Posterior vena cava (tissue), 2 donors: ENCODE measurements around the gene SMIM24. TPM values are rescaled to one million over a fixed set of nuclear protein-coding genes. Genes with fewer than 3 reads are reported as not detected.

Experiments used
- total RNA-seq, 2 donors: library from RNA; stranded (reverse); fragmentation: NEBNext Ultra II Directional; extraction: Animal tissue kit (Norgen Biotek cat#: 25700); gene quantifications; one replicate each; pipeline ENCODE4 v1.2.1, GENCODE V29; 2021
- donor health status: DM: yes; HTN: yes; CAD: no.
- donor health status: DM: yes; HTN: yes; CAD: no.

SMIM24 gene
- total RNA-seq, 2 donors from 2014 or later, result not detected

Other genes starting within 250 kb of the SMIM24 start
- gene NFIC, start 113.9 kb downstream of the SMIM24 start, total RNA-seq, result 100 to 1,000 TPM; 196 to 223 TPM
- not detected for gene SMIM44, start 2.9 kb upstream of the SMIM24 start, total RNA-seq
- 10 to 100 TPM; 10.1 to 10.7 TPM for gene DOHH, start 20.1 kb upstream of the SMIM24 start, total RNA-seq
- gene FZR1, start 25.8 kb upstream of the SMIM24 start, total RNA-seq, result 10 to 100 TPM; 29.0 to 29.5 TPM
- 1 to 10 TPM in 1 of 2 donors, under 1 TPM in 1; 0.90 to 2.6 TPM for gene TEKTIP1, start 58.6 kb upstream of the SMIM24 start, total RNA-seq
- gene MFSD12, start 77.1 kb upstream of the SMIM24 start, total RNA-seq, result 10 to 100 TPM; 49.6 to 52.7 TPM
- 100 to 1,000 TPM in 1 of 2 donors, 10 to 100 TPM in 1; 96.8 to 111 TPM for gene HMG20B, start 92.4 kb upstream of the SMIM24 start, total RNA-seq
- gene GIPC3, start 105.0 kb upstream of the SMIM24 start, total RNA-seq, result 10 to 100 TPM; 13.9 to 14.6 TPM
- 10 to 100 TPM; 46.9 to 49.6 TPM for gene TBXA2R, start 126.3 kb upstream of the SMIM24 start, total RNA-seq
- gene CACTIN, start 146.3 kb upstream of the SMIM24 start, total RNA-seq, result 10 to 100 TPM; 13.0 to 17.0 TPM
- 10 to 100 TPM; 80.9 to 85.4 TPM for gene PIP5K1C, start 219.9 kb upstream of the SMIM24 start, total RNA-seq
- under 1 TPM in 1 of 2 donors, not detected in 1; 0.10 TPM for gene TJP3, start 227.9 kb upstream of the SMIM24 start, total RNA-seq